ENCODE data around the gene CT47C1.

CT47C1 gene

DNA sequence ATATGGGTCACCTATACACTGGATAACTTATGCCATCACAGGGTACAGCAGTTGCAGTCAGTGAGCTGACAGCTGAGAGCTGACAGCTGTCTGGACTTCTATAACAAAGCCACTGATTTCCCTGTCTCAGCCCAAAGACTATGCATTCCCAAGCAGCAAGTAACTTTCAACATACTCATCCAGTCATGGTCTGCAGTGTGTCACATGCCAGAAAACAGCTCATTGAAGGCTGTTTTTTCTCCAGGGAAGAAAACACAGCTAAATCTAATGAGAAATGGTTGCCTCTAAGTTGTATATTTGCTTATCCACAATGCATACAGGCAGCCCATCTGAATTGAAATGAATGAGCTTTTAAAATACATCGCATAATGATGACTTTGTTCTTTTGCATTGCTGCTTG, 48.5 kb downstream of the CT47C1 start:
- TF ChIP-seq, protein P1, sequence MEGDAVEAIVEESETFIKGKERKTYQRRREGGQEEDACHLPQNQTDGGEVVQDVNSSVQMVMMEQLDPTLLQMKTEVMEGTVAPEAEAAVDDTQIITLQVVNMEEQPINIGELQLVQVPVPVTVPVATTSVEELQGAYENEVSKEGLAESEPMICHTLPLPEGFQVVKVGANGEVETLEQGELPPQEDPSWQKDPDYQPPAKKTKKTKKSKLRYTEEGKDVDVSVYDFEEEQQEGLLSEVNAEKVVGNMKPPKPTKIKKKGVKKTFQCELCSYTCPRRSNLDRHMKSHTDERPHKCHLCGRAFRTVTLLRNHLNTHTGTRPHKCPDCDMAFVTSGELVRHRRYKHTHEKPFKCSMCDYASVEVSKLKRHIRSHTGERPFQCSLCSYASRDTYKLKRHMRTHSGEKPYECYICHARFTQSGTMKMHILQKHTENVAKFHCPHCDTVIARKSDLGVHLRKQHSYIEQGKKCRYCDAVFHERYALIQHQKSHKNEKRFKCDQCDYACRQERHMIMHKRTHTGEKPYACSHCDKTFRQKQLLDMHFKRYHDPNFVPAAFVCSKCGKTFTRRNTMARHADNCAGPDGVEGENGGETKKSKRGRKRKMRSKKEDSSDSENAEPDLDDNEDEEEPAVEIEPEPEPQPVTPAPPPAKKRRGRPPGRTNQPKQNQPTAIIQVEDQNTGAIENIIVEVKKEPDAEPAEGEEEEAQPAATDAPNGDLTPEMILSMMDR (IDR thresholded peaks at IDR 0.05; ENCODE audit: borderline replicate concordance, insufficient read depth, low read depth, low read length), result no peak

More for the DNA sequence above, 48.5 kb downstream of the CT47C1 start:
- no peak overlapping the region for H3K4me3 ChIP-seq (ENCODE audit: low read depth, low read length)

Measured in GM12875 (cell line).